ENCODE results near the gene SLF1. TPM values are rescaled to one million over a fixed set of nuclear protein-coding genes. Genes with fewer than 3 reads are reported as not detected.

The SLF1 gene
- total and polyA plus RNA-seq, 9 of the 15 experiments (the other 6 are each of a cell fraction or from before 2014, with no cell fraction given), result 9.8 to 31.1 (median 16.3) TPM

DNA sequence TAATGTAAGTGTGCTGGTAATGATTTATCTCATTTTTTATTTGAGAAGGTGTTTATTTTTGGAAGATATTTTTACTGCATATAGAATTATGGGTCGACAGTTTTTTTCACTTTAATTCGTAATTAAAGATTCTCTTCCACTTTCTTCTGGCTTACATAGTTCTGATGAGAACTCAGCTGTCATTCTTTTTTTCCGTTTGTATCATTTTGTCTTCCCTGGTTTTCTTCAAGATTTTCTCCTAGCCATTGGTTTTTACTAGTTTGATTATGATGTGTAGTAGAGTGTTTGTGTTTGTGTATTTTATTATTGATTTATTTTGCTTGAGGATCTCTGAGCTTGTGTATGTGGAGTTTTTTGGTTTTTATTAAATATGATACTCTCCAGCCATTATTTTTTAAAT is 21.7 kb downstream of the SLF1 start (continued):
- TF ChIP-seq NFXL1 (CRISPR knock-in tag; IDR thresholded peaks at IDR 0.05), result no peak
- TF ChIP-seq, protein P1, sequence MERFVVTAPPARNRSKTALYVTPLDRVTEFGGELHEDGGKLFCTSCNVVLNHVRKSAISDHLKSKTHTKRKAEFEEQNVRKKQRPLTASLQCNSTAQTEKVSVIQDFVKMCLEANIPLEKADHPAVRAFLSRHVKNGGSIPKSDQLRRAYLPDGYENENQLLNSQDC (CRISPR knock-in tag; IDR thresholded peaks at IDR 0.05), result no peak
- TF ChIP-seq, protein P2, sequence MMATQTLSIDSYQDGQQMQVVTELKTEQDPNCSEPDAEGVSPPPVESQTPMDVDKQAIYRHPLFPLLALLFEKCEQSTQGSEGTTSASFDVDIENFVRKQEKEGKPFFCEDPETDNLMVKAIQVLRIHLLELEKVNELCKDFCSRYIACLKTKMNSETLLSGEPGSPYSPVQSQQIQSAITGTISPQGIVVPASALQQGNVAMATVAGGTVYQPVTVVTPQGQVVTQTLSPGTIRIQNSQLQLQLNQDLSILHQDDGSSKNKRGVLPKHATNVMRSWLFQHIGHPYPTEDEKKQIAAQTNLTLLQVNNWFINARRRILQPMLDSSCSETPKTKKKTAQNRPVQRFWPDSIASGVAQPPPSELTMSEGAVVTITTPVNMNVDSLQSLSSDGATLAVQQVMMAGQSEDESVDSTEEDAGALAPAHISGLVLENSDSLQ (IDR thresholded peaks at IDR 0.05), result peak; percentile 19; the same call in 1 of the 2 replicates
- no peak for TF ChIP-seq PHF21A (IDR thresholded peaks at IDR 0.05; ENCODE audit: borderline replicate concordance, low read depth)
- no peak for TF ChIP-seq HMG20A (CRISPR knock-in tag; conservative IDR thresholded peaks at IDR 0.05)
- no peak for TF ChIP-seq NCOA6 (IDR thresholded peaks at IDR 0.05)
- no peak for TF ChIP-seq RAD51 (IDR thresholded peaks at IDR 0.05; ENCODE audit: borderline replicate concordance, low read depth)
- TF ChIP-seq YBX1 (IDR thresholded peaks at IDR 0.05), result no peak
- no peak for TF ChIP-seq NFIX (CRISPR knock-in tag; IDR thresholded peaks at IDR 0.05; ENCODE audit: low read depth)
- TF ChIP-seq, protein P3, sequence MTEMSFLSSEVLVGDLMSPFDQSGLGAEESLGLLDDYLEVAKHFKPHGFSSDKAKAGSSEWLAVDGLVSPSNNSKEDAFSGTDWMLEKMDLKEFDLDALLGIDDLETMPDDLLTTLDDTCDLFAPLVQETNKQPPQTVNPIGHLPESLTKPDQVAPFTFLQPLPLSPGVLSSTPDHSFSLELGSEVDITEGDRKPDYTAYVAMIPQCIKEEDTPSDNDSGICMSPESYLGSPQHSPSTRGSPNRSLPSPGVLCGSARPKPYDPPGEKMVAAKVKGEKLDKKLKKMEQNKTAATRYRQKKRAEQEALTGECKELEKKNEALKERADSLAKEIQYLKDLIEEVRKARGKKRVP (CRISPR knock-in tag; IDR thresholded peaks at IDR 0.05), result no peak
- TF ChIP-seq MCM7 (IDR thresholded peaks at IDR 0.05), result no peak
- peak in 1 of 2 experiments; percentile 97; a peak in 2 of 3 replicates for TF ChIP-seq CBX3 (IDR thresholded peaks at IDR 0.05; ENCODE audit: borderline replicate concordance in 1 of 2, low read length in 2 of 2)
- 0 out of 2 replicates have a peak, but pooled peaks have one; percentile 25 for TF ChIP-seq FOXM1 (IDR thresholded peaks at IDR 0.05; ENCODE audit: low read depth)
- no peak for TF ChIP-seq FOXM1 (CRISPR knock-in tag; IDR thresholded peaks at IDR 0.05; ENCODE audit: low read depth)
- TF ChIP-seq ARID2 (IDR thresholded peaks at IDR 0.05), result no peak
- no peak for TF ChIP-seq ZSCAN32 (CRISPR knock-in tag; IDR thresholded peaks at IDR 0.05)
- no peak for TF ChIP-seq HNRNPUL1 (IDR thresholded peaks at IDR 0.05; ENCODE audit: low read length)
- no peak for TF ChIP-seq MTA1 (IDR thresholded peaks at IDR 0.05; ENCODE audit: borderline replicate concordance)
- no peak for TF ChIP-seq SRSF9 (IDR thresholded peaks at IDR 0.05; ENCODE audit: borderline replicate concordance, low read depth, low read length)
- TF ChIP-seq KAT8 (IDR thresholded peaks at IDR 0.05; ENCODE audit: low read depth), result no peak
- no peak for TF ChIP-seq KLF13 (tag; IDR thresholded peaks at IDR 0.05; ENCODE audit: borderline replicate concordance, low read depth)
- TF ChIP-seq POLR2AphosphoS5 (IDR thresholded peaks at IDR 0.05; ENCODE audit: control insufficient read depth, insufficient read depth, low read depth, low read length), result no peak
- TF ChIP-seq, protein P4, sequence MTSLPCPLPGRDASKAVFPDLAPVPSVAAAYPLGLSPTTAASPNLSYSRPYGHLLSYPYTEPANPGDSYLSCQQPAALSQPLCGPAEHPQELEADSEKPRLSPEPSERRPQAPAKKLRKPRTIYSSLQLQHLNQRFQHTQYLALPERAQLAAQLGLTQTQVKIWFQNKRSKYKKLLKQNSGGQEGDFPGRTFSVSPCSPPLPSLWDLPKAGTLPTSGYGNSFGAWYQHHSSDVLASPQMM (CRISPR knock-in tag; IDR thresholded peaks at IDR 0.05), result no peak
- TF ChIP-seq, protein P5, sequence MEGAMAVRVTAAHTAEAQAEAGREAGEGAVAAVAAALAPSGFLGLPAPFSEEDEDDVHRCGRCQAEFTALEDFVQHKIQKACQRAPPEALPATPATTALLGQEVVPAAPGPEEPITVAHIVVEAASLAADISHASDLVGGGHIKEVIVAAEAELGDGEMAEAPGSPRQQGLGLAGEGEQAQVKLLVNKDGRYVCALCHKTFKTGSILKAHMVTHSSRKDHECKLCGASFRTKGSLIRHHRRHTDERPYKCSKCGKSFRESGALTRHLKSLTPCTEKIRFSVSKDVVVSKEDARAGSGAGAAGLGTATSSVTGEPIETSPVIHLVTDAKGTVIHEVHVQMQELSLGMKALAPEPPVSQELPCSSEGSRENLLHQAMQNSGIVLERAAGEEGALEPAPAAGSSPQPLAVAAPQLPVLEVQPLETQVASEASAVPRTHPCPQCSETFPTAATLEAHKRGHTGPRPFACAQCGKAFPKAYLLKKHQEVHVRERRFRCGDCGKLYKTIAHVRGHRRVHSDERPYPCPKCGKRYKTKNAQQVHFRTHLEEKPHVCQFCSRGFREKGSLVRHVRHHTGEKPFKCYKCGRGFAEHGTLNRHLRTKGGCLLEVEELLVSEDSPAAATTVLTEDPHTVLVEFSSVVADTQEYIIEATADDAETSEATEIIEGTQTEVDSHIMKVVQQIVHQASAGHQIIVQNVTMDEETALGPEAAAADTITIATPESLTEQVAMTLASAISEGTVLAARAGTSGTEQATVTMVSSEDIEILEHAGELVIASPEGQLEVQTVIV (CRISPR knock-in tag; IDR thresholded peaks at IDR 0.05; ENCODE audit: borderline replicate concordance), result no peak

Measured in K562 (cell line).